HG03571 (cell line): ENCODE results near the gene SLC51A.
A peak's percentile ranks its signal among the peaks of the same experiment; 100 is the strongest.
"Not testable (repeated sequence)": the region's sequence is repeated elsewhere in the genome, so short reads cannot be mapped to it uniquely, and the experiment has no call there.

Source experiments
- ATAC-seq: cut with Tn5 transposase; IDR thresholded peaks from one replicate; pipeline ENCODE4 v1.9.1; 2021; ENCODE audit not compliant: unreplicated experiment

Gene SLC51A

DNA sequence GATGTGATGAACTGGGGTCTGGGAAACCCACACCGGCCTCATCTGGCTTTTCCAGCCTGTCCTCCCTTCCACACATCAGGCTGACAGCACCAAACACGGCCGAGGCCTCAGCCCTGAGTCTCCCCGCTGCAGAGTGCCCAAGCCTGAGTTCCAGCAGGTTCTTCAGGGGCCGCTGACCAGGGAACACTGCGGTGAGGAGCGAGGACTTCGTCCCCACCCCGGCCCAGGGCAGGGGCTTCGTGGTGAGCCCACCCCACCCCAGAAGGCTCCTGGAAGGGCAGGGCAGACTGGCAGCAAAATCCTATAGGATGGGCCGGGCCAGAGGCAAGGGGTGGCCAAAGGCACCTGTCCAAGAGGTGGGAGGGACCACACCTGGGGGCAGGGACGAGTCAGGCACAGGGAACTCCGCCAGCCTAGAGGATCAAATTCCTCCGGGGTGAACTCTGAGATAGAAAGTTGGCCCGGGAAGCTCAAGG, at the start of gene SLC51A:
Gene SLC51A, plus strand, starts transcription at position 446 of the 476 bp plus-strand sequence. CDS start 179 bp downstream, outside the sequence.
- ATAC-seq: no peak

DNA sequence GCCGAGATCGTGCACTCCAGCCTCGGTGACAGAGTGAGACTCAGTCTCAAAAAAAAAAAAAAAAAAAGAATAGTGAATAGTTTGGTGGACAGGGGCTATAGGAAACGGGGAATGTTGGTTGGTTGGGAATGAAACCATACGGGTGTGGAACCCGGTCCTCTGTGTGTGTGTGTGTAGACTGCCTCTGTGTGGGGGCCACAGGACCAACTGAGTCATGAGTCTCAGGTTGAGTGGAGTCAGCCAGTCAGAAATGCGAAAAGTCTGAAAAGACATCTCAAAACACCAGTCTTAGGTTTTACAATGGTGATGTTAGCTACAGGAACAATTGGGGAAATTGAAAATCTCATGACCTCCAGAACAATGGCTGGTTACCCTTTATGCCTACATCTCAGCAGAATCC, 49.6 kb upstream of the SLC51A start:
- ATAC-seq: no peak

DNA sequence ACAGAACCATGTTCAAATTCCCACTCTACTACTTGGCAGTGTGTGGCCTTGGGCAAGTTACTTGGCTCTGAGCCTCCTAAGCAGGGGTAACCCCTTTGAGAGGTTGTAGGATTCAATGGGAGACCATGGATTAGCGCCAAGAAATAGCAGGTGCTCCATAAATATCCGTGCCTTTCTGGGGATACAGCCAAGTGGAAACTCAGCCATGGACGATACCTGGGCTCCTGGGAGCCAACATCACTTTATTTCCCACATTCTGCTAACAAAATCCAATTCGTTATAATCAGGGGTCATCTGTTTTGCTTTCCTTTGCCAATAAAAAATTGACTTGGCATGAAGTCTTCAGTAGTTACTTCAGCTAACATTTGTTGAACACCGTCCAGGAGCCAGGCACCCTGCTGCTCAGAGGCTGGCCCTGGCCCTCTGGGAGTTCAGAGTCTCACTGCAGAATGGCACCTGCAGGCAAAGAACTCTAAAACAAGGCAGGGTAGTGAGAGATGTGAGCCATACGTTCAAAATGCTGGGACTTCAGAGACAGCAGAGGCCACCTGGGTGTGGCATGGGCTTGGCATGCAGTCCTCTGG, 47.4 kb upstream of the SLC51A start:
- ATAC-seq: no peak

- no peak for ATAC-seq
Observed at GRCh38 chr3:196169836-196170240, 46.5 kb upstream of the SLC51A start.

GRCh38 chr3:196170296-196170695, 46.0 kb upstream of the SLC51A start:
- ATAC-seq: not testable (repeated sequence)

- no peak for ATAC-seq
Observed at GRCh38 chr3:196174652-196175051, 41.7 kb upstream of the SLC51A start.

DNA sequence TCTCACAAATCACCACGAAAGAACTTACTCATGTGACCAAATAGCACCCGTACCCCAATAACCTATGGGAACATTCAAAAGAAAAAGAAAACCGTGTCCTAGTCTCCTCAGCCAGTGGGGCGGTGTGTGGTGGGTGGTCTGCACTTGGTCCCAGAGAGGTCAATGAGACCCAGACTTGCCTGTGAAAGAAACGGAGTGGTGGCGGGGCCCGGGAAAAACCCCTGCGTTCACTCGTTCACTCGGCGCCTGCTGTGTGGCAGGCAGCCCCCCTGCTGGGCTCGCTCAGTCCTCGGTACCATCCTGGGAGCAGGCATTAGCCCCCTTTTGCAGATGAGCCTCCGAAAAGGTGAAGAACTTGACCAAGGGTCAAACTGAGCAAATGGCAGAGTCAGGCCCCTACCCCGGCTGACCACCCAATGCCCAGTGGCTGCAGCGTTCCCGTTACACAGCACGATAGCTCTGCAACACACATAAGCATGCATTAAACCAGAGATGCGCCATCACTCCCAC, 41.2 kb upstream of the SLC51A start:
- no peak for ATAC-seq

- ATAC-seq: no peak
Observed at GRCh38 chr3:196175722-196176121, 40.6 kb upstream of the SLC51A start.

DNA sequence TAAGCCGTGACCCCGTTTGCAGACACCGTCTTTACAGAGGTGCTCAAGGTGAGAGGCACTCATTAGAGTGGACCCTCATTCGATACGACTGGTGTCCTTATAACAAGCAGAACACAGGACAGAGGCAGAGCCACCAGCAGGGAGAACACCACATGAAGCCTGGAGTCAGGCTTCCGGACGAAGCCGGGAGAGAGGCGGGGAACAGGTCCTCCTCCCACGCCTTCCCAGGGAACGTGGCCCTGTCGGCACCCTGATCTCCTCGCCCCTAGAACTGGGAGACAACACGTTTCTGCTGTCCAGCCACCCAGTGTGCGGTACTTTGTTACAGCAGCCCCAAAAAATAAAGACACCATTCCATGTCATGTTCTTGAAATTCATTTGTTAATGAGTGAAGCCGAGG, 38.8 kb upstream of the SLC51A start:
- ATAC-seq: no peak

DNA sequence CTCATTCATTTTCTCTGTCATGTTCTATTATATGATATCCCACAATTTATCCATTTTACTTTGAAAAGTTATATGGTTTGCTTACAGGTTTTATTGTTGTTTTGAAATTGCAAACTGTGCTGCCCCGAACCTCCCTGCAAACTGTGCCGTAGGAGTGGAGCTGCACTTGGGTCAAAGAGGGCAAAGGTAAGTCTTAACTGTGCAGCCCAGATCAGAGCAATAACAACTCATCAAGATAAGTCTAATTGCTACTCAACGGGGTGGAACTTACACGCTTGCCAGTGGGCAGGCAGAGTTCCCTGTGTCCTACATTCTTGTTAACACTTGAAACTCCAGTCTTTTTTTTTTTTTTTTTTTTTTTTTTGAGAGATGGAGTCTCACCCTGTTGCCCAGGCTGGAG, 38.4 kb upstream of the SLC51A start:
- no peak for ATAC-seq

DNA sequence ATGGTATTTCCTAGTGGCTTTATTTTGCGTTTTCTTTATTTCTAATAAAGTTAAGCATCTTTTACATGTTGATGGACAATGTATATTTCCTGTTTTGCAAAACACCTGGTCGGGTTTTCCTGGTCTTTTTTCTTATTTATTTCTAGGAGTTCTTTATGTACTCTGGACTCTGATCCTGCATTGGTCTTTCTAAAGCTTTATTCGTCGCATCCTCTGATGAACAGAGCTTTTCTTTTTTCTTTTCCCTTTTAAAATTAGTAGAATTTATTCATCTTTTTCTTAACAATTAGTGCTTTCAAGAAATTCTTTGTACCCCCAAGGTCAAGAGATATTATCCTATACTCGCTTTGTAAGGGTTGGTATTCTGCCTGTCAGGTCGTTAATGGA, 37.3 kb upstream of the SLC51A start:
- no peak for ATAC-seq

GRCh38 chr3:196179380-196180308, 36.7 kb upstream of the SLC51A start:
- peak; percentile 70 for ATAC-seq

- ATAC-seq: no peak
Observed at GRCh38 chr3:196180346-196180745, 36.0 kb upstream of the SLC51A start.

GRCh38 chr3:196181127-196181546, 35.2 kb upstream of the SLC51A start:
- ATAC-seq: no peak

DNA sequence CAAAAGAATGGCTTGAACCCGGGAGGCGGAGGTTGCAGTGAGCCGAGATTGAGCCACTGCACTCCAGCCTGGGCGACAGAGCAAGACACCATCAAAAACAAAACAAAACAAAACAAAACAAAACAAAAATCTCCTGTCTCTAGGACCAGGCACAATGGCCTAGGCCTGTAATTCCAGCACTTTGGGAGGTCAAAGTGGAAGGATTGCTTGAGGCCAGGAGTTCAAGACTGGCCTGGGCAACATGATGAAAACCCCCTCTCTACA, 32.2 kb upstream of the SLC51A start:
- not testable (repeated sequence) for ATAC-seq

DNA sequence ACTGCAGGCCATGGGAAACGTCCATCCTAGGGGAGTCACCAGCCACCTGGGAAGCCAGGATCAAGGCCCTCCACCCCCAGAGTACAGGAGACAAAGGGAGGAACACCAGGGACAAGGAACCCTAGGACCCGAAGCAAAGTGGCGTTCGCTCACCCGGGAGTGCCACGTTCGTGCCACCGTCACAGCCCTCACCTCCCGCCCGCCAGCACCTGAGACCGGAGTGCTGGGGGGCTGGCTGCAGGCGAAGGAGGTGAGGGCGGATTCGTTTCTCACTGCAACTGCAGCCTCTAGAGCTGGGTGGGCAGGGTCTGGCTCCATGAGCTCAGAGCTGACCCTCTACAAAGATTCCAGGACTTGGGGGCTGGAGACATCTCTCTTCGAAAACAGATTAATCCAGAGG, 31.5 kb upstream of the SLC51A start:
- no peak for ATAC-seq

DNA sequence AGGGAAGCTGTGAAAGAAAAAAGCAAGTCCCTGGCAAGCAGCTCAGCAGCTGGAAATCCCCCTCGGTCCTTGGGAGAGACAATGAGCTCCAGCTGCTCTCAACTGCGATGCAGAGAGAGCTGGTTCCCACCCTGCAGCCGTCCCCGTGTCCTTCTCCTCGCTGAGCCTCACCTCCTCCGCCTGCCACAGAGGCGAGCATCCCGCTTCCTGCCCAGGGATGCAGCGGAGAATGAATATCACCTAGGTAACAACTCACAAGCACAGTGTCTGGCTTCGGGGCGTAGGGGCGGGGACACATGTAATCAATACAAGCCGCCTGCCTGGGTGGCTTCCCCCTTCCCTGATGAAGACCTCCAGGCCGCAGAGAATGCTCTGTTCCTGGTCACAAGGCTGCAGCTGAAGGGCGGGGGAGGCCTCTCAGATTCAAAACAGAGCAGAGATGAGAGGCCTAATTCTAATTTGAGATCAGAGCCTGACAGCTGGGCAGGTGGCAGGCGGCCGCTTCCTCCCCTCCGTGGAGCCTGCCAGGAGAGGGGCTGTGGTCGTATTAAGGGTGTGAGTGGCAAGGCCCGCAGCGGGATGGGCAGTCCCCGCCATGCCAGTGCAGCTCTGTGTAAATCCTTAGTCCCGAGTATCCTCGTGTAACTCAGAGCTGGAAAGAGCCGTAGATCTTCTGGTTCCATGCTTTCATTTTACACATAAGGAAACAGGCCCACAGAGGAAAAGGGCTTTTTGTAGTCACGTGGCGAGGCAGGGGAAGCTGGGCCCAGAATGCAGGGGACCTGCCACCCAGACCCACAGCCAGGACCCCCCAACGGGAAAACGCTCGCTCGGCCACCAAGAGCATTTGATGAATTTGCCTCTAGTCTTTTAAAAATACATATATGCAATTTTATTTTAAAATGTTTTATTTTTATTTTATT, 29.4 kb upstream of the SLC51A start:
- ATAC-seq: peak; percentile 41

DNA sequence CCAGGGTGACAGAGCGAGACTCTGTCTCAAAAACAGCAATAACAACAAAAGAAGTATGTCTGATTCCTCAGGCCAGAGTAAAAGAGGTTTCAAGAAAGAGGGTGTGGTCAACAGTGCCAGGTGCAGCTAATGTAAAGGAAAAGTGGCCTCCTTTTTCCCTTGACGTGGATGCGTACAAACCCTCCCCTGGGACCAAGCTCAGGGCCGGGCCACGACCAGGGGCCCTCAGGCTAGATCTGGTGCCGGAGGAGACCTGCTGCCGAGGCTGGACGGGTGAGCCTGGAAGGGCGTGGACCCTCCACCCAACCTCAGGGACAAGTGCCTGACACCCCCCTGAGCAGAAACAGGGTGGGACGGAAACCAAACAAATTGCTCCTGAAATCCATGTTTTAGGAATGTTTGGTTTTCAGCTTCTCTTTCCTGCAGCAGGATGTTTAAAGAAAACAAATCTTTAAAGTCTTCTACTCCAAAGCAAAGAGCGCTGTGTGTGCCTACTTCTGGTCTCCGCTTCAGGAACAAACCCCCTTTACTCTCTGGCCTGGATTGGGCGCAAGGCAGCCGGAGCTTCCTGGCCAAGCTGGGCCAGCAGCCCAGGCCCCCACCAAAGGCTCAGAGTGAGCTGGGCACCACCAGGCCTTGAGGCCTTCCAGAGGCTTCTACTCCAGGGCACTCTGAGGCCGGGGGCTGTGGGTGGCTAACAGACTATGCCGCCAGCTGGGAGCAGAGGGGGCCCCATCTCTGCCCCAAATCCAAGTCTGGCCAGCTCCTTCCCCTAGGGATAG, 26.6 kb upstream of the SLC51A start:
- ATAC-seq: no peak

- peak; percentile 45 for ATAC-seq
Observed at GRCh38 chr3:196192036-196192523, 24.3 kb upstream of the SLC51A start.

DNA sequence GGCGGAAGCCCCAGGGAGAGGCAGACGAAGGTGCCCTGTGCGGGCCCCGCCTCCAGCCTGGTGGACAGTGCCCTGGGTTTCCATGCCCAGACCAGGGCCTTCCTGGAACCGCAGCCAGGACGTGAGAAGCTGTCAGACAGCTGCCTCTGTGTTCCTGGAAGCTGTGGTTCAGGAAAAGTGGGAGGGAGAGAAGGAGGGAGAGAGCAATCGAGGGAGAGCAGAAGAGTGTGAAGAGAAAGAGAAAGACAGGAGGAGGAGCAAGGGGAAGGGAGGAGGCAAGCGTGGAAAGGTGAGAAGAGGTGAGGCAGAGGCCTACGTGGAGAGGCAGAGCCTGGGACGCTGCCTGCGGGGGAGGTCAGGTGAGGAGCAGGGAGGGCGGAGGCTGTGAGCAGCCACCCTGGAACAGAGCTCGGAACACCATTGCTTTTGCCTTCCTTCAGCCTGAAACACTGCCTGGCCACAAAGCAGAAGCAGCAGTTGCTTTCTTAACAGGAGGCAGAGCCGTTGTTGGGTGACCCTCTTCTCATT, 23.7 kb upstream of the SLC51A start:
- peak; percentile 11 for ATAC-seq
